Activated CD8-positive, alpha-beta memory T cell treated with anti-CD3 and anti-CD28 coated beads for 36 hours (primary cell): ENCODE measurements around the gene ZFP91. TPM values are rescaled to one million over a fixed set of nuclear protein-coding genes. Genes with fewer than 3 reads are reported as not detected.

Source experiments
- CTCF ChIA-PET: fragments of 350-600 bp; sonication (Branson Sonifier 250); formaldehyde crosslinking; loops from one replicate; lab custom pipeline; 2021; ENCODE audit warnings: antibody characterized with exemption; lab: Charles Lee
- POLR2A ChIA-PET: fragments of 350-600 bp; sonication (Branson Sonifier 250); formaldehyde crosslinking; loops from one replicate; lab custom pipeline; 2021; ENCODE audit warnings: antibody characterized with exemption; lab: Charles Lee
- total RNA-seq, 2 experiments: library from RNA; stranded (reverse); gene quantifications; one replicate each; pipeline ENCODE4 v1.2.3, GENCODE V29; 2021

ZFP91 gene
- total RNA-seq, 2 experiments from 2014 or later, result 52.7 to 55.6 TPM

DNA sequence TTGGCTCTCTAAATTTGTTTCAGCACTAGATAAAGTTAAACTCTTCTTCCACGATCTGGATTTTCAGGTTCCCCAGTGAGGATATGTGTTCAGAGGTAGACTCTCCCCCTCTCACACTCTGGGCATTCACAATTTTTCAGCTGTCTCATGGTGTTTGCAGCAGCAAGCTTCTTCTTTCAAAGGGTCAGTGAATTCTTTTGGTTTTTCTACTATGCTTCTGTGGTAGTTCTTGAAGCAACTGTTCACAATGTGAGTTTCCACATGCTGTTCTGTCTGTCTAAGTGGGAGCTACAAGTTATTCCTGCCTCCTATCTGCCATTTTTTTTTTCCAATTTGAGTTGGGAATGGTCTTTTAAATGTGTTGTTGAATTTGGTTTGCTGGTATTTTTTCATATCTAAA is 69.0 kb downstream of the ZFP91 start:
- POLR2A ChIA-PET, result no interaction called here
- CTCF ChIA-PET, result no interaction called here

DNA sequence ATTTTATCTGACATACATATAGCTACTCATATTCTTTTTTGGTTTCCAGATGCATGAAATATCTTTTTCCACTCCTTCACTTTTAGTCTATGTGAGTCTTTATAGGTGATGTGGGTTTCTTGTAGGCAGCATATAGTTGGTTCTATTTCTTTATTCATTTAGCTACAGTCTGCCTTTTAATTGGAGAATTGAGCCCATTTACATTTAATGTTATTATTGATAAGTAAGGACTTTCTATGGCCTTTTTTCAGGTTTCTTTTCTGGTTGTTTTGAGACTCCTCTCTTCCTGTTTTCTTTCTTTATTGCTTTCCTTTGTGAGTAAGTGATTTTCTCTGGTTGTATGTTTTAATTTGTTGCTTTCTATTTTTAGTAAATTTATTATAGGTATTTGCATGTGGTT is 70.8 kb downstream of the ZFP91 start:
- CTCF ChIA-PET, result no interaction called here
- POLR2A ChIA-PET, result no interaction called here

DNA sequence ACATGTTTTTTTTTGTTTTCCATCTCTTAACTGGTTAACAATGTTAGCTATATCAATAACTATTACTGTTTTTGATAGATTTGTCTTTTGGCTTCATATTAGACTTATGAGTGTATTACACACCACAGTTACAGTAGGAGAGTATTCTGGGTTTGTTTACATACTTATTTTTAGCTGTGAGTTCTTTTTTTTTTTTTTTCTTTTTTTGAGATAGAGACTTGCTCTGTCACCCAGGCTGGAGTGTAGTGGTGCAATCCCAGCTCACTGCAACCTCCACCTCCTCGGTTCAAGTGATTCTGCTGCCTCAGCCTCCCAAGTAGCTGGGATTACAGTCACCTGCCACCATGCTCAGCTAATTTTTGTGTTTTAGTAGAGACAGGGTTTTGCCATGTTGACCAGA is 71.6 kb downstream of the ZFP91 start:
- ChIA-PET CTCF (no interaction called here), POLR2A (no interaction called here)

DNA sequence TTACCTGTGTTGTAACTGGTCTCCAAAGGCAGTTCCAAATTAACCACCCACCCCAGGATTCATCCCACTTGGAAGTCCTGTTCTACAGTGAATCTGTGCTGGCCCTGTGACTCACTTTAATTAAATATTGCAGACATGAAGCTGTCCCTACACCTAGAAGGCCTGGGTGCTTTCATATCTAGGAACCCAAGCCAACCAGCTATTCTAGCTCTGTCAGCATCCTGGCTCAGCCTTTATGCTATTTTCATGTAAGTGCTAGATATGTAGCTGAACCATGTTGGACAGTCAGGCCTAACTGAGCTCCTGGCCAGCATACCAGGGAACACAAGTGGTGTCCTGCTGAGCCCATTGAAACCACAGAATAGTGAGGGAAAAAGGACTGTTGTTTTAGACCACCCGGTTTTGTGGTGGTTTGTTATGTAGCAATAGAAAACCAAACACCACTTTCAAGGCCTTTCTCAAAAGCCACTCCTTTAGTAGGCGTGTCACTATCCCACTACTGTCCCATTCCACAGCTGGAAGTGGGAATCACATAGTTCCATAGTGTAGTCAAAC is 73.9 kb downstream of the ZFP91 start:
- ChIA-PET POLR2A (no interaction called here), CTCF (interaction anchor here (1.3 kb wide), 1 partner anchor 120 kb away, joined by 3 read pairs; no protein-coding TSS in a partner anchor)

DNA sequence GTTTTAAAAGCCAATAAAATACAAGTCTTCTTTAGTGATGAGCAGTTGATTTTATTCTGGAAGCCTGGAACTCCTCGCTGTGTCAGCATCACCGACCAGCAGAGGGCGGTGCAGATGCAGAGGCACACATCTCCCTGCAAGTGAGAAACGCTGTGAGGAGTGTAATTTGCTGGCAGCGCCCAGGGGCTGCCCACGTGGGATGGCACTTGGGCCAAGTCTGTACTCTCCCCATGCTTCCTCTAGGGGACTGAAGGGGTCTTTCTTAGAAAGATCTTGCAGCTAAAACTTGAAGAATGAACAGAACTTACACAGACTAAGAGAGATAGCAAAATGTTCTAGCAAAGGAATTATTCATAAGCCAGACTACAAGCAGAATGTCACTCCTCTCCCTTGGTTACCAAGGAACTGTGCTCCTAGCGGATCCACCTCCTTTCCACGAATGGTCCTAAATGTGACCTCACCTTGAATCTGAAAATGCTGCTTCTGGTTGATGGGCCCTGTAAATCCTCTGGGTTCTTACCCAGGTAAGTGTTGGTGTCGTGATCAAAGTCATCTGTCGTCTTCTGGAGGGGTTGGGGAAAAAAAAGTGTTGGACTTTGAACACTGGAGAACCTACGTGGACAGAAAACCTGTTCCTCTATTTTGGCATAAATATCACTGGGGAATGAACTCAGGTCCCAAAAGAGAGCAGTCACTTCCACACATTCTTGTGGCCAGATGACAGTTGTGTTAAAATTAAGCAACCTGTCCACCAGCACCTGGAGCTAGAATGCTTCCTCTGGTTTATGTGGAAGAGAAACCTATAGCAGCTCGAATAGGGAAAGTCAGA is 75.4 kb downstream of the ZFP91 start:
- CTCF ChIA-PET, result interaction anchor here (1.1 to 1.9 kb wide), 3 partner anchors 18 to 135 kb away, joined by 3 to 6 read pairs (median 4); no protein-coding TSS in a partner anchor
- POLR2A ChIA-PET, result no interaction called here

DNA sequence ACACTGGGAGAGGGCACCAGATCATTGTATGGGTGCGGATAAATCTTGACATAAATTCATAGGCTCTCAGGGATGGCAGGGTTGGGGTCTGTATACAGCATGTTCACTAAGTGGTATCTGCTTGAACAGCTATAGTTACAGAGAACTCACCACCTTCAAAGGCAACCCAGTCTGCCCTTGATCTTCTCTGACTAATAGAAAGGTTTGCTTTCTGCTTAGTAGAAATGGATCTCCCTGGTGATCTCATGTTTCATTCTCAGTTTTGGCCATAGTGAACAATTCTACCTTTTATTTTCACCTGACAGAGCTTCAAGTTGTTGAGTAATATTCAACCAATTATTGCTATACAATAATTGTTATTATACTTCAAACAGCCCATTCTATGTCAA is 76.0 kb downstream of the ZFP91 start:
- CTCF ChIA-PET, result interaction anchor here (1.1 to 1.9 kb wide), 3 partner anchors 18 to 135 kb away, joined by 3 to 6 read pairs (median 4); no protein-coding TSS in a partner anchor
- POLR2A ChIA-PET, result no interaction called here

DNA sequence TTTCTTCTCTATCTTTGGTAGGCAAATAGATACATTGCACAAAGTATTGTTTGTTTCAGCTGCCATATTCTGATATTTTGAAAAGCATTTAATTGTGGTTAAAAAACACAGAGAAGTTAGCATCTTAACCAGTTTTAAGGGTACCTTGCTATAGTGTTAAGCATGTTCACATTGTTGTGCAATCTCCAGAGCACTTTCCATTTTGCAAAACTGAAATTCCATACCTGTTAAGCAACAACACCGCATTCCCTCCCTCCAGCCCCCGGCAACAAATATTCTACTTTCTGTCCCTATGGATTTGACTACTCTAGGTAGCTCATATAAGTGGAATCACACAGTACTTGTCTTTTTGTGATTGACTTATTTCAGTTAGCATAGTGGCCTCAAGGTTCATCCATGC is 77.5 kb downstream of the ZFP91 start:
- POLR2A ChIA-PET, result no interaction called here
- CTCF ChIA-PET, result no interaction called here

DNA sequence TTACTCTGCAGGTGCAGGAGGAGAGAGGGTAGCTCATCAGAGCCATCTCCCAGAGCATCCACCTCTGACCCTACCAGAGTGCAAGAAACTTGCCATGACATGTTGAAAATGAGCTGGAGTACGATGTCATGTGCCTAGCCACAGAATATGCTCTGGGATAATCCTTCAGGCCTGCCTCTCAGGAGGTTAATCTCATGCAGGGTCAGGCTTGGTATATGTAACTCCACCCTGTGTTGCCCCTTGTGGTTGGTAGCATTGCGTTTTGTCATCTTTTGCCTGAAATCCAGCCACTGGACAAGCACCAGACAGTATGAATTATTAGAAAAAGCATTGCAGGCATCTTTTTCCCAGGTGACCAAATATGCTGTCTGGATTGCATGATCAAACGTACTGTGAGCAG is 79.8 kb downstream of the ZFP91 start:
- ChIA-PET POLR2A (no interaction called here), CTCF (no interaction called here)

DNA sequence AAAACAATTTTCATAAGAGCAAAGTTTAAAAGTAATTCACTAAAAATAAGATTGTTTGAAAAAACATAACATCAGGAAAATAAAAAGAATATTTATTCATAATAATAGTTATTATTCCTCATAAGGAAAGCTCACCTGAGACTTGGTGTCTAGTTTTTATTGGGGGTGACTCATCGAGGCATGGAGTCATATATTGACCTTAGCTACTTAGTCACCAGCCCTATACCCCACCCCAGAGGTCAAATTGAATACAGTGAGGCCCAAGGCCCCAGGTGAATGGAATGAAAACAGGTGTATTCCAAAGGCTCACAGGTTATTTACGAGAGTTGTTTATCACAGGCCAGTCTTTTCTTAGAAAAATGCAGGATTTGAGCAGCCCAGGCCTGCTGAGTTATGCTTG is 80.5 kb downstream of the ZFP91 start:
- CTCF ChIA-PET, result no interaction called here

DNA sequence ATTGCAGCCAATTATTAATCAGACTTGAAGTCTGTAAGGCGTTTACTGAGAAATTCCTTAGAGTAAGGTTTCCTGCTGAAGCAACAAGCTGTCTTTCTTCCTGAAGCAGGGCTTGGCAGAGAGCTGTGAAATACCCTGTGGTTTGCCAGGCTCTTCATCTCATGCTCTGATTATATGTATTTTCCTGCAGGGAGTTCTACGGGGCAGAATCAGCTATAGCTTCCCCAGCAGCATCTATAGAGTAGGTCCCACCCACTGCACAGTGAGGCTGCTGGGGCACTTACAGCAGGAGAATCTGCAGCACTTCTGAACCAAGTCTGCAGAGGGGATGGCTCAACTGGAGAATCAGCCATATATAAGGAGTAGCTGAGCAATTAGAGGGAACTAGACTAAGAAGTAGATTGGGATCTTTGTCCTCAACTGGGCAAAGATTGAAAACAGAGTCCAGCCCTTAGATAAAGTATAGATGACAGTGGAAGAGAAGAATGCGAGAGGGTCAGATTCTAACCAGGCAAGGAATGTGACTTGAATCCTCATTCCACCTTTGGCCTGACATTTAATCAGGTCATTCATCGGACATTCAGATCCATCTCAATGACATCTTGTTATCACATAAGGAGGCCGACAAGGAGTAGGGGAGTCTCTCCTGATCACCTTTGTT is 81.2 kb downstream of the ZFP91 start:
- POLR2A ChIA-PET, result no interaction called here
- CTCF ChIA-PET, result no interaction called here

More for the DNA sequence above, 80.5 kb downstream of the ZFP91 start:
- POLR2A ChIA-PET, result no interaction called here

Other genes with a start within 250 kb of the ZFP91 start
- not detected for gene OR5B17, start 220.0 kb upstream of the ZFP91 start, total RNA-seq
- not detected for gene OR5B3, start 172.2 kb upstream of the ZFP91 start, total RNA-seq
- not detected for gene OR5B2, start 150.9 kb upstream of the ZFP91 start, total RNA-seq
- gene OR5B12, start 136.8 kb upstream of the ZFP91 start, total RNA-seq, result not detected
- under 1 TPM; 0.30 to 0.40 TPM for gene OR5B21, start 71.0 kb upstream of the ZFP91 start, total RNA-seq
- gene LPXN, start 3.2 kb upstream of the ZFP91 start, total RNA-seq, result 100 to 1,000 TPM; 121 to 130 TPM
- 1 to 10 TPM; 2.2 to 2.3 TPM for gene CNTF, start 43.6 kb downstream of the ZFP91 start, total RNA-seq
- gene GLYAT, start 152.9 kb downstream of the ZFP91 start, total RNA-seq, result not detected